Neural cell (in vitro differentiated cells): ENCODE data around the gene RIPOR1. TPM values are rescaled to one million over a fixed set of nuclear protein-coding genes. Genes with fewer than 3 reads are reported as not detected.

Source experiments
- H2AFZ ChIP-seq: fragments of 200-600, 300-800 bp; sonication (generic), shearing (Covaris generic); 2 replicates; pipeline ENCODE4 v1.6.0; 2014; ENCODE audit warnings: low read depth, mild to moderate bottlenecking, antibody characterized with exemption, low read length, moderate library complexity
- H3F3A ChIP-seq: fragments of 200-600 bp; shearing (Covaris generic); 2 replicates; pipeline ENCODE4 v1.6.1; 2016; ENCODE audit warnings: mild to moderate bottlenecking, moderate library complexity, mixed read lengths, antibody characterized with exemption, low read length; ENCODE audit not compliant: insufficient read depth, poor library complexity, severe bottlenecking
- H3K27ac ChIP-seq: fragments of 200-600, 300-800 bp; sonication (generic), shearing (Covaris generic); 2 replicates; pipeline ENCODE4 v1.5.1; 2014; ENCODE audit warnings: mild to moderate bottlenecking, low read length, moderate library complexity
- H3K27me3 ChIP-seq: fragments of 300-800, 200-600 bp; sonication (generic), shearing (Covaris generic); 2 replicates; pipeline ENCODE4 v1.6.0; 2014; ENCODE audit warnings: mild to moderate bottlenecking, low read depth, low read length, moderate library complexity; ENCODE audit not compliant: insufficient read depth
- H3K36me3 ChIP-seq: fragments of 300-800, 200-600 bp; sonication (generic), shearing (Covaris generic); 2 replicates; pipeline ENCODE4 v1.5.1; 2014; ENCODE audit warnings: mild to moderate bottlenecking, antibody characterized with exemption, low read length, moderate library complexity; ENCODE audit not compliant: insufficient read depth
- H3K4me2 ChIP-seq: fragments of 300-800, 200-600 bp; sonication (generic), shearing (Covaris generic); 2 replicates; pipeline ENCODE4 v1.6.0; 2014; ENCODE audit warnings: mild to moderate bottlenecking, low read length
- H3K4me3 ChIP-seq: fragments of 300-800, 200-600 bp; sonication (generic), shearing (Covaris generic); 2 replicates; pipeline ENCODE4 v1.5.1; 2014; ENCODE audit warnings: mild to moderate bottlenecking, low read length, moderate library complexity
- H3K79me2 ChIP-seq: fragments of 200-600 bp; shearing (Covaris generic); replicated peaks from 2 replicates; pipeline ENCODE4 v1.6.0; 2014; ENCODE audit warnings: mild to moderate bottlenecking, low read length, moderate library complexity; ENCODE audit not compliant: insufficient read depth
- H3K9ac ChIP-seq: fragments of 300-800, 200-600 bp; sonication (generic), shearing (Covaris generic); 2 replicates; pipeline ENCODE4 v1.6.1; 2016; ENCODE audit warnings: mild to moderate bottlenecking, low read length, mixed read lengths
- H3K9me2 ChIP-seq: fragments of 200-600 bp; shearing (Covaris generic); 2 replicates; pipeline ENCODE4 v1.6.1; 2016; ENCODE audit warnings: mild to moderate bottlenecking, low read length, mixed read lengths; ENCODE audit not compliant: insufficient read depth
- H3K9me3 ChIP-seq: fragments of 200-600, 300-800 bp; sonication (generic), shearing (Covaris generic); 2 replicates; pipeline ENCODE4 v1.6.1; 2016; ENCODE audit warnings: mild to moderate bottlenecking, mixed run types, low read length, moderate library complexity, mixed read lengths
- H4K20me1 ChIP-seq: fragments of 200-600 bp; shearing (Covaris generic); 2 replicates; pipeline ENCODE4 v1.6.1; 2016; ENCODE audit warnings: mild to moderate bottlenecking, mixed run types; ENCODE audit not compliant: insufficient read depth
- CTCF ChIP-seq: fragments of 450-650 bp; IDR thresholded peaks from 2 replicates; pipeline ENCODE4 v1.5.1; 2014; ENCODE audit warnings: antibody characterized with exemption, mild to moderate bottlenecking, moderate library complexity; ENCODE audit not compliant: poor library complexity, severe bottlenecking
- EP300 ChIP-seq: fragments of 450-650 bp; conservative IDR thresholded peaks from 2 replicates; pipeline ENCODE4 v1.6.1; 2014; ENCODE audit warnings: antibody characterized with exemption, mild to moderate bottlenecking, moderate library complexity; ENCODE audit not compliant: poor library complexity, severe bottlenecking
- EZH2 ChIP-seq: fragments of 200-600, 300-800 bp; shearing (Covaris generic), sonication (generic); IDR thresholded peaks from 2 replicates; pipeline ENCODE4 v1.6.1; 2014; ENCODE audit warnings: antibody characterized with exemption, low read length, borderline replicate concordance, mild to moderate bottlenecking; ENCODE audit not compliant: insufficient read depth, poor library complexity, severe bottlenecking
- MXI1 ChIP-seq: fragments of 450-650 bp; conservative IDR thresholded peaks from 2 replicates; pipeline ENCODE4 v1.6.1; 2014; ENCODE audit warnings: antibody characterized with exemption, mild to moderate bottlenecking; ENCODE audit not compliant: poor library complexity, severe bottlenecking
- POLR2AphosphoS5 ChIP-seq: IDR thresholded peaks from 2 replicates; pipeline ENCODE4 v1.6.1; 2012
- RAD21 ChIP-seq: fragments of 450-650 bp; conservative IDR thresholded peaks from 2 replicates; pipeline ENCODE4 v1.6.1; 2014; ENCODE audit warnings: antibody characterized with exemption, mild to moderate bottlenecking, moderate library complexity
- REST ChIP-seq: IDR thresholded peaks from 2 replicates; pipeline ENCODE4 v1.6.1; 2012; ENCODE audit warnings: borderline replicate concordance
- SMC3 ChIP-seq: fragments of 450-650 bp; conservative IDR thresholded peaks from 2 replicates; pipeline ENCODE4 v1.6.1; 2014; ENCODE audit warnings: antibody characterized with exemption, mild to moderate bottlenecking, moderate library complexity; ENCODE audit not compliant: poor library complexity
- TAF1 ChIP-seq: IDR thresholded peaks from 2 replicates; pipeline ENCODE4 v1.6.1; 2012; ENCODE audit warnings: low read depth
- polyA plus RNA-seq: library from polyadenylated mRNA; depleted of rRNA; stranded (reverse); fragments of >200 nt; gene quantifications from 2 replicates; pipeline ENCODE4 v1.2.3, GENCODE V29; 2014

Gene RIPOR1
- polyA plus RNA-seq, 1 donor from 2014 or later: 13.2 TPM

GRCh38 chr16:67561824-67562525 is 33.3 kb downstream of the RIPOR1 start:
- peak overlapping the region; percentile 99 for H3K4me3 ChIP-seq
- H2AFZ ChIP-seq: no peak overlapping the region
- peaks cover 58% of the 10 kb centered on the region for H3K79me2 ChIP-seq
- peaks cover 4% of the 10 kb centered on the region for H4K20me1 ChIP-seq
- no peaks in the 10 kb centered on the region for H3K9me2 ChIP-seq
- peak overlapping the region; percentile 72 for H3K27ac ChIP-seq
- peak overlapping the region; percentile 100 for H3K9ac ChIP-seq
- H3K9me3 ChIP-seq: no peaks in the 10 kb centered on the region
- H3F3A ChIP-seq: no peaks in the 10 kb centered on the region
- H3K27me3 ChIP-seq: no peaks in the 10 kb centered on the region
- no peaks in the 10 kb centered on the region for H3K36me3 ChIP-seq
- H3K4me2 ChIP-seq: peak overlapping the region; percentile 61
- TF ChIP-seq SMC3 (no peak), REST (no peak), MXI1 (peak; percentile 98), TAF1 (no peak), EP300 (peak; percentile 58)

GRCh38 chr16:67562526-67562917 is 33.9 kb downstream of the RIPOR1 start, which contains the start of gene CTCF:
CTCF (plus strand) TSS chr16:67562526; CDS start chr16:67610833, 48,307 bp downstream.
- TF ChIP-seq EZH2 (no peak), CTCF (peak; percentile 91), POLR2AphosphoS5 (peak; percentile 73), MXI1 (no peak), EP300 (peak; percentile 49), RAD21 (peak; percentile 69), REST (no peak), SMC3 (peak; percentile 61)
- peak within 1 kb of the TSS; percentile 100 for H3K9ac ChIP-seq
- H3K9me2 ChIP-seq: no peaks in the 10 kb centered on the region
- no peaks in the 10 kb centered on the region for H3K27me3 ChIP-seq
- no peaks in the 10 kb centered on the region for H3K9me3 ChIP-seq
- peak within 1 kb of the TSS; percentile 99 for H3K4me3 ChIP-seq
- H3K27ac ChIP-seq: peak within 1 kb of the TSS; percentile 98
- H4K20me1 ChIP-seq: peaks cover 4% of the 10 kb centered on the region
- H3F3A ChIP-seq: no peaks in the 10 kb centered on the region
- H3K36me3 ChIP-seq: no peaks in the 10 kb centered on the region
- peak within 1 kb of the TSS; percentile 76 for H2AFZ ChIP-seq
- peaks cover 64% of the 10 kb centered on the region for H3K79me2 ChIP-seq
- H3K4me2 ChIP-seq: peak within 1 kb of the TSS; percentile 90
